Esophagus squamous epithelium (tissue), 4 donors: Measurements from ENCODE around the gene CTR9. TPM values are rescaled to one million over a fixed set of nuclear protein-coding genes. Genes with fewer than 3 reads are reported as not detected.

Experiments used
- small RNA-seq, 4 donors: library from RNA; depleted of rRNA; stranded (forward); fragments of <200 nt; gene quantifications; one replicate each; pipeline ENCODE3, GENCODE V24; 2016
- total RNA-seq, 4 donors: library from RNA; depleted of rRNA; stranded (reverse); fragments of >200 nt; gene quantifications; one replicate each; pipeline ENCODE4 v1.1.0, GENCODE V29; 2016

Gene CTR9
- total RNA-seq, 4 donors from 2014 or later = 21.4 to 34.4 (median 27.0) TPM

Small RNAs within 50 kb of the gene (small RNA-seq; reads per million reads assigned to genes)
- gene RF00019 (0 reads per million in 4 donors), gene SNORD97 (0 reads per million in 4 donors)

Other genes with a start within 250 kb of the CTR9 start
- gene RNF141, start 210.1 kb upstream of the CTR9 start, total RNA-seq = 10 to 100 TPM; 51.7 to 88.4 (median 56.9) TPM
- 10 to 100 TPM in 2 of 4 donors, 1 to 10 TPM in 1, under 1 TPM in 1; 0.42 to 66.8 (median 21.6) TPM for gene LYVE1, start 182.6 kb upstream of the CTR9 start, total RNA-seq
- 10 to 100 TPM in 2 of 4 donors, 1 to 10 TPM in 2; 3.5 to 48.4 (median 9.9) TPM for gene IRAG1, start 57.5 kb upstream of the CTR9 start, total RNA-seq
- gene EIF4G2, start 57.7 kb downstream of the CTR9 start, total RNA-seq = 100 to 1,000 TPM; 476 to 665 (median 547) TPM
- 10 to 100 TPM; 13.4 to 39.5 (median 25.0) TPM for gene ZBED5, start 106.8 kb downstream of the CTR9 start, total RNA-seq